ENCODE measurements around the gene LDLRAD3. TPM values are rescaled to one million over a fixed set of nuclear protein-coding genes. Genes with fewer than 3 reads are reported as not detected.

LDLRAD3 gene
- total RNA-seq, 1 experiment from 2014 or later: 12.1 TPM

DNA sequence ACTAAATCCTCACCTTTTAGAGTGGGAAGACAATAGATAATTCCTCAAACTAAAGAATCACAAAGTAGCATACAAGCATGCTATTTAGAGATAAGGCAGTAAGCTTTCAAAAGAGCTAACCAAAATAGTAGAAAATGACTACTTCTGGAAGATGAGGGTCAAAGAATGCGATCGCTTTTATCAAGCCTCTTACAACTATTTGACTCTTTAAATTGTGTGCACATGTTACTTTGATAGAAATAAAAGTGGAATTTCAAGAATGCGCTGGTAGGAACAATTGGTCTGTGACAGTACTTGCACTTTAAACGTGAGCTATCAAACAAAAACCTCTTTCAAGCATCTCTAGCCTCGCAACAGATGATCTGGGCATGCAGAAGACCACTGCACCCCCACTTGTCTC is 248.1 kb downstream of the LDLRAD3 start:
- Mint-ChIP-seq H3K4me1 (peaks cover 23 to 24% of the 10 kb centered on the region in 2 experiments), H3K9me3 (no peaks in the 10 kb centered on the region; a peak in 1 of 5 replicates), H3K27ac (0 out of 7 replicates have a peak overlapping the region, but pooled peaks of 1 of the 3 experiments have one; percentile 49), H3K4me3 (no peak overlapping the region), H3K27me3 (ENCODE audit: low read depth) (no peaks in the 10 kb centered on the region), H3K36me3 (ENCODE audit: insufficient read depth in 1 of 3, low read depth in 3 of 3) (peaks cover 0 to 2% (median 2%) of the 10 kb centered on the region in 3 experiments; a peak in 2 of 7 replicates)
- DNase-seq: no peak
- Histone ChIP-seq H3K79me2 (ENCODE audit: insufficient read depth, low read length) (no peaks in the 10 kb centered on the region), H3K79me1 (ENCODE audit: insufficient read depth, low read depth, low read length, poor library complexity, severe bottlenecking) (no peaks in the 10 kb centered on the region), H3K27ac (ENCODE audit: insufficient read length, low read depth, low read length) (no peak overlapping the region), H4K91ac (ENCODE audit: insufficient read length, low read depth, low read length) (no peak overlapping the region), H4K20me1 (ENCODE audit: control insufficient read depth, insufficient read depth, insufficient read length) (no peaks in the 10 kb centered on the region), H2BK120ac (ENCODE audit: low read depth, low read length, poor library complexity, severe bottlenecking) (no peak overlapping the region), H3K27me3 (ENCODE audit: insufficient read depth, low read length) (no peaks in the 10 kb centered on the region), H2BK15ac (ENCODE audit: low read depth, low read length) (no peak overlapping the region), H3K23me2 (ENCODE audit: insufficient read length, low read depth, low read length, poor library complexity, severe bottlenecking) (no peaks in the 10 kb centered on the region), H2AFZ (ENCODE audit: low read length) (no peak overlapping the region), H2BK12ac (ENCODE audit: insufficient read length, low read depth, low read length) (no peak overlapping the region), H2BK5ac (ENCODE audit: insufficient read length, low read length) (no peak overlapping the region), H3K56ac (ENCODE audit: insufficient read length, low read depth, low read length) (no peak overlapping the region), H3K9me3 (ENCODE audit: control insufficient read depth, low read depth, low read length) (no peaks in the 10 kb centered on the region), H3K4me1 (ENCODE audit: insufficient read depth, low read length) (peaks cover 9% of the 10 kb centered on the region; the same call in 1 of the 2 replicates), H2BK20ac (ENCODE audit: low read depth, low read length, poor library complexity, severe bottlenecking) (no peak overlapping the region), H3K4ac (ENCODE audit: low read depth, low read length) (no peak overlapping the region), H3T11ph (ENCODE audit: low read length) (no peak overlapping the region), H3K18ac (ENCODE audit: insufficient read length, low read depth, low read length) (no peak overlapping the region), H3K4me2 (ENCODE audit: insufficient read depth, insufficient read length, low read length) (no peak overlapping the region), H4K5ac (ENCODE audit: insufficient read length, low read depth, low read length) (no peak overlapping the region), H3K23ac (ENCODE audit: insufficient read length, low read depth, low read length) (no peak overlapping the region), H2AK5ac (ENCODE audit: insufficient read length, low read length) (no peak overlapping the region), H4K8ac (replicated peaks; ENCODE audit: insufficient read length, low read depth, low read length) (no peak overlapping the region), H3K9ac (ENCODE audit: extremely low read depth, insufficient read length, low read length) (no peak overlapping the region), H3K14ac (ENCODE audit: insufficient read depth, low read length) (no peak overlapping the region)
- TF ChIP-seq, protein P1, sequence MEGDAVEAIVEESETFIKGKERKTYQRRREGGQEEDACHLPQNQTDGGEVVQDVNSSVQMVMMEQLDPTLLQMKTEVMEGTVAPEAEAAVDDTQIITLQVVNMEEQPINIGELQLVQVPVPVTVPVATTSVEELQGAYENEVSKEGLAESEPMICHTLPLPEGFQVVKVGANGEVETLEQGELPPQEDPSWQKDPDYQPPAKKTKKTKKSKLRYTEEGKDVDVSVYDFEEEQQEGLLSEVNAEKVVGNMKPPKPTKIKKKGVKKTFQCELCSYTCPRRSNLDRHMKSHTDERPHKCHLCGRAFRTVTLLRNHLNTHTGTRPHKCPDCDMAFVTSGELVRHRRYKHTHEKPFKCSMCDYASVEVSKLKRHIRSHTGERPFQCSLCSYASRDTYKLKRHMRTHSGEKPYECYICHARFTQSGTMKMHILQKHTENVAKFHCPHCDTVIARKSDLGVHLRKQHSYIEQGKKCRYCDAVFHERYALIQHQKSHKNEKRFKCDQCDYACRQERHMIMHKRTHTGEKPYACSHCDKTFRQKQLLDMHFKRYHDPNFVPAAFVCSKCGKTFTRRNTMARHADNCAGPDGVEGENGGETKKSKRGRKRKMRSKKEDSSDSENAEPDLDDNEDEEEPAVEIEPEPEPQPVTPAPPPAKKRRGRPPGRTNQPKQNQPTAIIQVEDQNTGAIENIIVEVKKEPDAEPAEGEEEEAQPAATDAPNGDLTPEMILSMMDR (conservative IDR thresholded peaks at IDR 0.05): no peak
- WGBS (ENCODE audit: extremely low coverage, insufficient read length, low lambda C conversion rate): no CpG with 5 or more reads among the region's 5 CpGs
